Mesodermal cell (in vitro differentiated cells): ENCODE measurements around the gene SLC22A12.

Experiments used
- H3K27ac ChIP-seq: 2 replicates; pipeline ENCODE4 v1.7.0; 2013; ENCODE audit warnings: mild to moderate bottlenecking, low read depth, low read length, moderate library complexity; ENCODE audit not compliant: severe bottlenecking
- H3K36me3 ChIP-seq: 2 replicates; pipeline ENCODE4 v1.7.1; 2013; ENCODE audit warnings: mild to moderate bottlenecking, low read length, moderate library complexity; ENCODE audit not compliant: control insufficient read depth, insufficient read depth
- H3K4me1 ChIP-seq: one replicate; pipeline ENCODE4 v1.7.1; 2013; ENCODE audit warnings: mild to moderate bottlenecking, low read length; ENCODE audit not compliant: insufficient read depth, control insufficient read depth, poor library complexity, severe bottlenecking
- H3K4me3 ChIP-seq: 2 replicates; pipeline ENCODE4 v1.7.0; 2013; ENCODE audit warnings: low read length, control low read depth, mild to moderate bottlenecking; ENCODE audit not compliant: insufficient read depth, poor library complexity, severe bottlenecking; ENCODE audit errors: extremely low read depth
- H3K9me3 ChIP-seq: 2 replicates; pipeline ENCODE4 v1.7.1; 2013; ENCODE audit warnings: mild to moderate bottlenecking, low read length, moderate library complexity; ENCODE audit not compliant: control insufficient read depth
- WGBS, 2 experiments: methylation state at CpG; one replicate each; pipeline ENCODE4 v1.1.5; 2013; ENCODE audit warnings: missing lambda C conversion rate in 2 of 2; ENCODE audit not compliant: insufficient coverage in 2 of 2; 5-methylcytosine and 5-hydroxymethylcytosine counted together

The SLC22A12 gene

GRCh38 chr11:64619196-64619595 lies 28.2 kb downstream of the SLC22A12 start:
- H3K36me3 ChIP-seq = no peaks in the 10 kb centered on the region
- H3K27ac ChIP-seq = no peak overlapping the region
- 82 to 100% methylated on average over 2 to 3 of the region's 4 CpGs for WGBS, 2 experiments
- no peak overlapping the region for H3K4me3 ChIP-seq
- peaks cover 14% of the 10 kb centered on the region for H3K4me1 ChIP-seq
- no peaks in the 10 kb centered on the region for H3K9me3 ChIP-seq

- peak overlapping the region; percentile 71 for H3K27ac ChIP-seq
- peaks cover 14% of the 10 kb centered on the region for H3K4me1 ChIP-seq
- H3K4me3 ChIP-seq = no peak overlapping the region
- no peaks in the 10 kb centered on the region for H3K9me3 ChIP-seq
- no peaks in the 10 kb centered on the region for H3K36me3 ChIP-seq
- 90 to 92% methylated on average over 2 to 4 of the region's 5 CpGs for WGBS, 2 experiments
These were observed 28.9 kb downstream of the SLC22A12 start for GRCh38 chr11:64619811-64620380.

- 80 to 83% methylated on average over 10 of the region's 13 CpGs for WGBS, 2 experiments
- H3K4me1 ChIP-seq = peaks cover 14% of the 10 kb centered on the region
- H3K9me3 ChIP-seq = no peaks in the 10 kb centered on the region
- no peaks in the 10 kb centered on the region for H3K36me3 ChIP-seq
- no peak overlapping the region for H3K4me3 ChIP-seq
- peak overlapping the region; percentile 71 for H3K27ac ChIP-seq
These were observed 29.5 kb downstream of the SLC22A12 start for GRCh38 chr11:64620381-64620971.

GRCh38 chr11:64621283-64622019 lies 30.4 kb downstream of the SLC22A12 start:
- peak overlapping the region; percentile 71 for H3K27ac ChIP-seq
- H3K4me3 ChIP-seq = no peak overlapping the region
- H3K4me1 ChIP-seq = peaks cover 14% of the 10 kb centered on the region
- H3K36me3 ChIP-seq = no peaks in the 10 kb centered on the region
- no peaks in the 10 kb centered on the region for H3K9me3 ChIP-seq
- WGBS, 2 experiments = 91 to 95% methylated on average over 4 of the region's 5 CpGs

- Histone ChIP-seq H3K4me3 (no peak overlapping the region), H3K36me3 (no peaks in the 10 kb centered on the region), H3K27ac (no peak overlapping the region), H3K4me1 (peaks cover 14% of the 10 kb centered on the region), H3K9me3 (no peaks in the 10 kb centered on the region)
- 95 to 96% methylated on average over 15 to 19 of the region's 19 CpGs for WGBS, 2 experiments
These were observed 31.7 kb downstream of the SLC22A12 start for GRCh38 chr11:64622681-64623080.

- Histone ChIP-seq H3K4me1 (peaks cover 9% of the 10 kb centered on the region), H3K36me3 (no peaks in the 10 kb centered on the region), H3K27ac (no peak overlapping the region), H3K4me3 (no peak overlapping the region), H3K9me3 (no peaks in the 10 kb centered on the region)
- WGBS, 2 experiments = 89 to 95% methylated on average over 3 of the region's 4 CpGs
These were observed 34.0 kb downstream of the SLC22A12 start for GRCh38 chr11:64624883-64625481.

GRCh38 chr11:64626637-64627036 lies 35.6 kb downstream of the SLC22A12 start:
- 90 to 92% methylated on average over 3 to 4 of the region's 9 CpGs for WGBS, 2 experiments
- Histone ChIP-seq H3K9me3 (no peaks in the 10 kb centered on the region), H3K4me1 (no peaks in the 10 kb centered on the region), H3K4me3 (no peak overlapping the region), H3K27ac (no peak overlapping the region), H3K36me3 (no peaks in the 10 kb centered on the region)

GRCh38 chr11:64627371-64627770 lies 36.4 kb downstream of the SLC22A12 start:
- no peaks in the 10 kb centered on the region for H3K36me3 ChIP-seq
- 93 to 100% methylated on average over 2 of the region's 4 CpGs for WGBS, 2 experiments
- H3K27ac ChIP-seq = no peak overlapping the region
- no peaks in the 10 kb centered on the region for H3K4me1 ChIP-seq
- H3K4me3 ChIP-seq = no peak overlapping the region
- H3K9me3 ChIP-seq = no peaks in the 10 kb centered on the region

- Histone ChIP-seq H3K27ac (no peak overlapping the region), H3K9me3 (no peaks in the 10 kb centered on the region), H3K4me3 (no peak overlapping the region), H3K36me3 (no peaks in the 10 kb centered on the region), H3K4me1 (no peaks in the 10 kb centered on the region)
- 95% methylated on average over 2 of the region's 2 CpGs; no CpG with 5 or more reads in 1 of the 2 experiments for WGBS, 2 experiments
These were observed 37.6 kb downstream of the SLC22A12 start for GRCh38 chr11:64628596-64628995.

- H3K9me3 ChIP-seq = no peaks in the 10 kb centered on the region
- H3K4me3 ChIP-seq = no peak overlapping the region
- no peaks in the 10 kb centered on the region for H3K36me3 ChIP-seq
- no peak overlapping the region for H3K27ac ChIP-seq
- WGBS, 2 experiments = 81 to 82% methylated on average over 6 of the region's 6 CpGs
- H3K4me1 ChIP-seq = no peaks in the 10 kb centered on the region
These were observed 38.1 kb downstream of the SLC22A12 start for GRCh38 chr11:64629103-64629502.
